Trophoblast cell (in vitro differentiated cells and primary cell): Measurements from ENCODE around the gene CCDC85A.

Source experiments
- DNase-seq, 2 donors: peaks; one replicate each; pipeline ENCODE4 v3.0.0-alpha.2; 2016
- H2AFZ ChIP-seq: 2 replicates; pipeline ENCODE4 v1.6.1; 2013; ENCODE audit warnings: low read length, moderate library complexity, mild to moderate bottlenecking; ENCODE audit not compliant: insufficient read depth, poor library complexity
- H2AK5ac ChIP-seq: 2 replicates; pipeline ENCODE4 v1.6.1; 2013; ENCODE audit warnings: mild to moderate bottlenecking, low read length
- H2BK120ac ChIP-seq: 2 replicates; pipeline ENCODE4 v1.6.1; 2013; ENCODE audit warnings: low read length, mild to moderate bottlenecking, moderate library complexity; ENCODE audit not compliant: insufficient read depth, poor library complexity
- H2BK12ac ChIP-seq: 2 replicates; pipeline ENCODE4 v1.6.1; 2013; ENCODE audit warnings: mild to moderate bottlenecking, low read length, moderate library complexity
- H2BK5ac ChIP-seq: 2 replicates; pipeline ENCODE4 v1.6.1; 2013; ENCODE audit warnings: low read length, low read depth, moderate library complexity, mild to moderate bottlenecking; ENCODE audit not compliant: poor library complexity
- H3K14ac ChIP-seq: 2 replicates; pipeline ENCODE4 v1.6.1; 2013; ENCODE audit warnings: mild to moderate bottlenecking, low read length
- H3K18ac ChIP-seq: 2 replicates; pipeline ENCODE4 v1.6.1; 2013; ENCODE audit warnings: mild to moderate bottlenecking, low read length
- H3K23ac ChIP-seq: 2 replicates; pipeline ENCODE4 v1.6.1; 2013; ENCODE audit warnings: low read length
- H3K27ac ChIP-seq: 2 replicates; pipeline ENCODE4 v1.5.1; 2013; ENCODE audit warnings: low read depth, mild to moderate bottlenecking, inconsistent platforms, low read length, moderate library complexity
- H3K27me3 ChIP-seq: 2 replicates; pipeline ENCODE4 v1.6.1; 2013; ENCODE audit warnings: inconsistent platforms, mild to moderate bottlenecking, low read length, moderate library complexity; ENCODE audit not compliant: insufficient read depth
- H3K36me3 ChIP-seq, 2 experiments: 1 replicate in 1 of 2; 2 replicates in 1 of 2; pipeline ENCODE4 v1.6.1; 2013; ENCODE audit warnings: low read length in 2 of 2, mild to moderate bottlenecking in 2 of 2, moderate library complexity in 1 of 2; ENCODE audit not compliant: insufficient read depth in 2 of 2, control insufficient read depth in 1 of 2
- H3K4ac ChIP-seq: 2 replicates; pipeline ENCODE4 v1.6.1; 2013; ENCODE audit warnings: low read depth, mild to moderate bottlenecking, low read length, moderate library complexity
- H3K4me1 ChIP-seq, 2 experiments: 1 replicate in 1 of 2; 2 replicates in 1 of 2; pipeline ENCODE4 v1.6.1; 2013; ENCODE audit warnings: low read length in 2 of 2, mild to moderate bottlenecking in 2 of 2, moderate library complexity in 1 of 2; ENCODE audit not compliant: insufficient read depth in 2 of 2, control insufficient read depth in 1 of 2
- H3K4me2 ChIP-seq: 2 replicates; pipeline ENCODE4 v1.6.1; 2013; ENCODE audit warnings: inconsistent platforms, mild to moderate bottlenecking, low read length, moderate library complexity
- H3K4me3 ChIP-seq: 2 replicates; pipeline ENCODE4 v1.5.1; 2013; ENCODE audit warnings: mild to moderate bottlenecking, low read depth, low read length, inconsistent platforms
- H3K79me1 ChIP-seq: one replicate; pipeline ENCODE4 v1.6.1; 2013; ENCODE audit warnings: low read length
- H3K79me2 ChIP-seq: 2 replicates; pipeline ENCODE4 v1.6.1; 2013; ENCODE audit warnings: low read length, mild to moderate bottlenecking; ENCODE audit not compliant: control insufficient read depth, insufficient read depth, poor library complexity
- H3K9ac ChIP-seq: 2 replicates; pipeline ENCODE4 v1.6.1; 2013; ENCODE audit warnings: mild to moderate bottlenecking, low read length
- H3K9me3 ChIP-seq: 2 replicates; pipeline ENCODE4 v1.6.1; 2013; ENCODE audit warnings: low read depth, mild to moderate bottlenecking, control low read depth, inconsistent platforms, low read length; ENCODE audit not compliant: insufficient read depth
- H4K12ac ChIP-seq: 2 replicates; pipeline ENCODE4 v1.6.1; 2013; ENCODE audit warnings: low read depth, mild to moderate bottlenecking, low read length, moderate library complexity
- H4K8ac ChIP-seq: 2 replicates; pipeline ENCODE4 v1.6.1; 2013; ENCODE audit warnings: low read depth, mild to moderate bottlenecking, low read length, moderate library complexity
- H4K91ac ChIP-seq: one replicate; pipeline ENCODE4 v1.6.1; 2013; ENCODE audit warnings: low read depth, mild to moderate bottlenecking, low read length, moderate library complexity
- WGBS: extraction: QIAGEN DNeasy Blood & Tissue Kit; methylation state at CpG from one replicate; pipeline ENCODE4 v1.1.7; 2013; ENCODE audit warnings: missing lambda C conversion rate; ENCODE audit not compliant: insufficient read length, insufficient coverage; ENCODE audit errors: extremely low coverage; 5-methylcytosine and 5-hydroxymethylcytosine counted together

The CCDC85A gene

DNA sequence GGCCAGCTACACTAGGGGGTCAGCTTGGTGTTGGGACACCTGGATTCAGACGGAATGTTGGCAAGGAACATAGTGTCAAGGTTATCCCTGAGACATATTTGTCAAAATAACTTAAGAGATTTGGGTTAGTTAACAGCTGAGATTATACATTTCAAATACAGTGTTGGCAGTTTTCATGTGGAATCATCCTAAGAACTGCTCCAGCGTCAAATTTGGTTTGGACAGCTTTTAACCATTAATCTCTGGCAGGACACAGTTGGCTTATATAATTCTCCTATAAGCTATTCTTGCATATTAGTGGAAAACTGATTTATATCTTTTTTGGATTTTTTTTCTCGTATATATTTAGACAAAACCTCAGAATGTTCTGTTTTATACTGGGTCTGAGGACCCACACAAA lies 132.2 kb downstream of the CCDC85A start:
- H2BK120ac ChIP-seq, result no peak overlapping the region
- H3K4me3 ChIP-seq, result no peak overlapping the region
- no CpG with 5 or more reads among the region's 3 CpGs for WGBS
- no peak overlapping the region for H3K18ac ChIP-seq
- H3K9me3 ChIP-seq, result no peaks in the 10 kb centered on the region
- no peaks in the 10 kb centered on the region for H3K27me3 ChIP-seq
- H3K9ac ChIP-seq, result no peak overlapping the region
- H3K79me1 ChIP-seq, result no peaks in the 10 kb centered on the region
- no peaks in the 10 kb centered on the region for H3K36me3 ChIP-seq
- no peaks in the 10 kb centered on the region for H3K4me1 ChIP-seq
- no peak overlapping the region for H4K91ac ChIP-seq
- no peak overlapping the region for H2AK5ac ChIP-seq
- no peaks in the 10 kb centered on the region for H3K79me2 ChIP-seq
- no peak overlapping the region for H2AFZ ChIP-seq
- H4K8ac ChIP-seq, result no peak overlapping the region
- no peak overlapping the region for H3K4me2 ChIP-seq
- DNase-seq, result no peak
- H3K4ac ChIP-seq, result no peak overlapping the region
- H3K23ac ChIP-seq, result no peak overlapping the region
- H4K12ac ChIP-seq, result no peak overlapping the region
- no peak overlapping the region for H2BK12ac ChIP-seq
- H3K27ac ChIP-seq, result no peak overlapping the region
- no peak overlapping the region for H3K14ac ChIP-seq
- no peak overlapping the region for H2BK5ac ChIP-seq

DNA sequence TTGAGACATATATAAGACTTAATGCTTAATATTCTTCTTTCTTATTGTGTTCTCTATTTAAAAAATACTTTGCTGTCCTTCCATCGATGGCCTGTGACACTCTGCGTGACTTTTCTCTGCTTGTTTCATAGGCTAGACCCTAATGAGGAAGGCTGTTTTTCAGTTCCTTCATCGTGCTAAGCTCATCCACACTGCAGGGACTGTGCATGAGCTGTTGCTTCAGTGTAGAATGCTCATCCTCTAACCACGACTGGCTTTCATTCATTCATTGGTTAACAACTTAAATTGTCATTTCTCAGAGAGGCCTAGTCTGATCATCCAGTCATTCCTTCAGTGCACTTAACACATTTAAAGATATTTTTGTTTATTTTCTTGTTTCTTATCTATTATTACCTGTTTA lies 134.4 kb downstream of the CCDC85A start:
- Histone ChIP-seq H3K4me1 (no peaks in the 10 kb centered on the region), H3K9me3 (no peaks in the 10 kb centered on the region), H3K27ac (no peak overlapping the region), H3K79me1 (no peaks in the 10 kb centered on the region), H2AFZ (no peak overlapping the region), H2BK5ac (no peak overlapping the region), H3K4ac (no peak overlapping the region), H3K18ac (no peak overlapping the region), H4K12ac (no peak overlapping the region), H2BK120ac (no peak overlapping the region), H3K9ac (no peak overlapping the region), H3K4me2 (no peak overlapping the region), H3K14ac (no peak overlapping the region), H3K4me3 (no peak overlapping the region), H2BK12ac (no peak overlapping the region), H2AK5ac (no peak overlapping the region), H4K8ac (no peak overlapping the region), H3K36me3 (no peaks in the 10 kb centered on the region), H4K91ac (no peak overlapping the region), H3K27me3 (no peaks in the 10 kb centered on the region), H3K23ac (no peak overlapping the region), H3K79me2 (no peaks in the 10 kb centered on the region)
- WGBS, result no CpG with 5 or more reads among the region's 4 CpGs
- DNase-seq, result no peak

DNA sequence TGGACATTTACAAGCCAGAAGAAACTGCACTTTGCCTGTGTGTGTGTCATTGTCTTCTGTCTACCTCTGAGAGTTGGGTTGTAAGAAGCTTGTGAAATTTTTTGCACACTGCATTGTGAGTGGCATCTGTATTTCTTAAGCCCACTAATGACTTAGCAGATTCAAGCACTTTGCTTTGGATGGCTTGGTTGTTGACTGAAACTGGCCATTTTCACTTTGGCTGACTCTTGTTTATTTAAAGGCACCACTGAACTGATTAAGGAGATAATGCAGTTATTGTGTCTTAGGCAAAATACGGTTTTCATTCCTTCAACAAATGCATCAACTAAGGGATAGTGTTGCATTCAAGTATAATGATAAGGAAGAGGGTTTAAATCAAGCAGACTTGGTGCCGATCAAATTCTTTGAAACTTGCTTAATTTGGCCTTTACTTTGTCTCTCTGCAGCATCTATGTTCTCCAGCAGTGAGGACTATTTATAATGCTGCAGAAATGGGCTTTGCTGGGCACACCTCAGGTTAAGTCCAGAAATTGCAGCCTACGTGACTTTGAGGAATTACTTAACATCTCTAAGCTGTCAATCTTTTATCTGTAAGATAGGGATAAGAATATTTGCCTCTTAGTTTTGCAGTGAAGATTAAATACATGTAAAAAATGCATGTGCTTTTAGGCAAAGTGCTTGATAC lies 142.0 kb downstream of the CCDC85A start:
- Histone ChIP-seq H3K27ac (no peak overlapping the region), H3K36me3 (no peaks in the 10 kb centered on the region), H2BK120ac (no peak overlapping the region), H3K4me2 (no peak overlapping the region), H3K4ac (no peak overlapping the region), H4K8ac (no peak overlapping the region), H3K4me3 (no peak overlapping the region), H3K9me3 (no peaks in the 10 kb centered on the region), H3K79me1 (no peaks in the 10 kb centered on the region), H3K79me2 (no peaks in the 10 kb centered on the region), H3K4me1 (no peaks in the 10 kb centered on the region), H2BK5ac (no peak overlapping the region), H3K9ac (no peak overlapping the region), H3K14ac (no peak overlapping the region), H2AK5ac (no peak overlapping the region), H3K18ac (no peak overlapping the region), H3K23ac (no peak overlapping the region), H3K27me3 (no peaks in the 10 kb centered on the region), H4K12ac (no peak overlapping the region), H4K91ac (no peak overlapping the region), H2AFZ (no peak overlapping the region), H2BK12ac (no peak overlapping the region)
- DNase-seq, result no peak
- WGBS, result no CpG with 5 or more reads among the region's 3 CpGs

DNA sequence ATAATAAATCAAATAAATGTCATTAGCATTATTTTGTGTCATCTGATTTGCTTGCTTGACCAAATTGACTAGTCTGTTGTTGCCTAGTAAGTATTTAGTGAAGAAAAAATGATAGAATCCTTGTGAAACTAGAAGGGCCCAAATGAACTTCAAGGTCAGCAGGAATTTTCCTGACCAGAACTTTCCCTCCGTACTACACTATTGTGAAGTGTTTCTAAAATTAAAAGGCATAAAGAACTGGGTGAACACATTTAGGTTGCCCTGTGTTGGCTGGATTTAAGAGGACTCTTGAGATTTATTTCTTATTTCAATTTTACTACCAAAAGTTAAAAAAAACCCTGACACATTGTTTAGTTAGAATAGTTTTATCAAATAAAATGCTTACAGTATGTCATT lies 142.6 kb downstream of the CCDC85A start:
- H3K27ac ChIP-seq, result no peak overlapping the region
- no peak for DNase-seq
- no peak overlapping the region for H2BK5ac ChIP-seq
- H3K4me2 ChIP-seq, result no peak overlapping the region
- H4K91ac ChIP-seq, result no peak overlapping the region
- H3K27me3 ChIP-seq, result no peaks in the 10 kb centered on the region
- no peak overlapping the region for H3K18ac ChIP-seq
- H3K36me3 ChIP-seq, result no peaks in the 10 kb centered on the region
- H2AFZ ChIP-seq, result no peak overlapping the region
- H3K9me3 ChIP-seq, result no peaks in the 10 kb centered on the region
- H3K4me3 ChIP-seq, result no peak overlapping the region
- H3K14ac ChIP-seq, result no peak overlapping the region
- no peak overlapping the region for H3K4ac ChIP-seq
- no peak overlapping the region for H3K23ac ChIP-seq
- H3K4me1 ChIP-seq, result no peaks in the 10 kb centered on the region
- no peak overlapping the region for H2AK5ac ChIP-seq
- no peak overlapping the region for H2BK12ac ChIP-seq
- H3K79me2 ChIP-seq, result no peaks in the 10 kb centered on the region
- H3K79me1 ChIP-seq, result no peaks in the 10 kb centered on the region
- H2BK120ac ChIP-seq, result no peak overlapping the region
- H4K8ac ChIP-seq, result no peak overlapping the region
- no CpG with 5 or more reads among the region's 1 CpG for WGBS
- H4K12ac ChIP-seq, result no peak overlapping the region
- no peak overlapping the region for H3K9ac ChIP-seq
